Measurements from ENCODE around the gene JPH3.

JPH3 gene

DNA sequence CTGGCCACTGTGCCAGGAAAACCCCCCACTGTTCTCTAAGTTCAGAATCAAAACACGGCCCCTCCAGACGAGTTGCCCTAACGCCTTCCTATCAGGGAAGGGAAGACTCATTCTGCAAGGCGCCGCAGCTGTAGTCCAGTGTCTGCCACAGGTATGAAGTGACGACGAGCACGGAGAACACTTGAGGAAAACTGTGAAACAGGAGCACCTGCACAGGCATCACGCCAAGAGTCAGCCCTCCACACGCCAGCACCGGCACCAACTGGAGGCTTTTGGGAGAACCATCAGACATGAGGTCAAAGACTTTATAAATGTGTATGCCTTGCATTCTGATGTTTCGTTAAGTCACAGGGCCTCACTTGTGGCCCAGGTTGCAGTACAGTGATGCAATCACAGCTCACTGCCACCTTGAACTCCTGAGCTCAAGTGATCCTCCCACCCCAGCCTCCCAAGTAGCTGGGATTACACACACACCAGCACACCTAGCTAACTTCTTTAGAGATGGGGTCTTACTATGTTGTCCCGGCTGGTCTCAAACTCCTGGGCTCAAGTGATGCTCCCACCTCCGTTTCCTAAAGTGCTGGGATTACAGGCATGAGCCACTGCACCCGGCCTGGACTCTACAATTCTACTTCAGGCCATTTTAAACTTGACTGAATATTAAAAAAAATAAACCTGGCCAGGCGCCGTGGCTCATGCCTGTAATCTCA, 140.6 kb downstream of the JPH3 start:
- no peak for DNase-seq (ENCODE audit: extremely low spot score)
- TF ChIP-seq ELF4 (IDR thresholded peaks at IDR 0.05) (no peak), ZNF384 (IDR thresholded peaks at IDR 0.05) (no peak), SUZ12 (IDR thresholded peaks at IDR 0.05) (no peak), BHLHE40 (IDR thresholded peaks at IDR 0.05; ENCODE audit: borderline replicate concordance) (no peak), NFRKB (IDR thresholded peaks at IDR 0.05) (no peak), FOXM1 (IDR thresholded peaks at IDR 0.05; ENCODE audit: borderline replicate concordance) (no peak), FOXK2 (IDR thresholded peaks at IDR 0.05) (no peak), TARDBP (IDR thresholded peaks at IDR 0.05) (no peak)
- TF ChIP-seq, protein P1, sequence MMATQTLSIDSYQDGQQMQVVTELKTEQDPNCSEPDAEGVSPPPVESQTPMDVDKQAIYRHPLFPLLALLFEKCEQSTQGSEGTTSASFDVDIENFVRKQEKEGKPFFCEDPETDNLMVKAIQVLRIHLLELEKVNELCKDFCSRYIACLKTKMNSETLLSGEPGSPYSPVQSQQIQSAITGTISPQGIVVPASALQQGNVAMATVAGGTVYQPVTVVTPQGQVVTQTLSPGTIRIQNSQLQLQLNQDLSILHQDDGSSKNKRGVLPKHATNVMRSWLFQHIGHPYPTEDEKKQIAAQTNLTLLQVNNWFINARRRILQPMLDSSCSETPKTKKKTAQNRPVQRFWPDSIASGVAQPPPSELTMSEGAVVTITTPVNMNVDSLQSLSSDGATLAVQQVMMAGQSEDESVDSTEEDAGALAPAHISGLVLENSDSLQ (IDR thresholded peaks at IDR 0.05) = no peak
- POLR2A ChIA-PET = no interaction called here
- CTCF ChIA-PET = no interaction called here

DNA sequence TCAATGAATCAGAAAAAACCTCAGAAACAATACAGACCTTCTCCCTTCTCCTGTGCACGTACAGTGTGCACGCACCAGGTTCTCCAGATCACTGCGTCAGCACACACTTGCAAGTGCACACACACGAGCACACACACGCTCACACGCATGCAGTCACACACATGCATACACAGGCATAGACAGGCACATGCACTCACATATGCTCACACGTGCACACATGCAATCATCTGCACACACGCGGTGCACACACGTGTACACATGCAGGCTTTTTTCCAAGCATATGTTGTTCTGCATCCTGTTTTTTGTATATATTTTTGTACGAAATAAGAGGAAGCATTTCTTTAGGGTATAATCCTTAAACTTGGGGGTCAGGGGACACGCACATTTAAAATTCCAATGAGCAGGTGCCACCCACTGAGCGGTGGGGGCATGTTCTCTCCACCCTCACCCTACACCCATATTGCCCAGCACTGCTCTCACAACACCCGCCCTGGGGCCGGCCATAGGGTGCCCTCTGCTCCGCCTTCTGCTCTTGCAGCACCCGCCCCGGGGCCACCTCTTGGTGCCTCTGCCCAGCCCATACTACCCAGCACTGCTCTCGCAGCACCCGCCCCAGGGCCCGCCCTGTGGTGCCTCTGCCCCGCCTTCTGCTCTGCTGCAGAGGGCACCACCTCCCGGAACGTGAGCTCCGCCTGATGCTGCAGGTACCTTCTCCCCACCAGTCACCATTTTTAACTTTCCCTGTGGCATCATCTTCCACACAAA, 142.6 kb downstream of the JPH3 start:
- POLR2A ChIA-PET = no interaction called here
- no peak for DNase-seq (ENCODE audit: extremely low spot score)
- CTCF ChIA-PET = interaction anchor here (0.7 kb wide), 1 partner anchor 1340 kb away, joined by 3 read pairs; no protein-coding TSS in a partner anchor
- TF ChIP-seq FOXM1 (IDR thresholded peaks at IDR 0.05; ENCODE audit: borderline replicate concordance) (no peak), LEF1 (IDR thresholded peaks at IDR 0.05; ENCODE audit: borderline replicate concordance) (no peak), ZNF384 (IDR thresholded peaks at IDR 0.05) (no peak), TARDBP (IDR thresholded peaks at IDR 0.05) (no peak), SUZ12 (IDR thresholded peaks at IDR 0.05) (no peak), FOXK2 (IDR thresholded peaks at IDR 0.05) (no peak), BHLHE40 (IDR thresholded peaks at IDR 0.05; ENCODE audit: borderline replicate concordance) (no peak), CTBP1 (IDR thresholded peaks at IDR 0.05; ENCODE audit: borderline replicate concordance) (no peak), FOXA1 (IDR thresholded peaks at IDR 0.05) (no peak)
- TF ChIP-seq, protein P1 (IDR thresholded peaks at IDR 0.05) = no peak

DNA sequence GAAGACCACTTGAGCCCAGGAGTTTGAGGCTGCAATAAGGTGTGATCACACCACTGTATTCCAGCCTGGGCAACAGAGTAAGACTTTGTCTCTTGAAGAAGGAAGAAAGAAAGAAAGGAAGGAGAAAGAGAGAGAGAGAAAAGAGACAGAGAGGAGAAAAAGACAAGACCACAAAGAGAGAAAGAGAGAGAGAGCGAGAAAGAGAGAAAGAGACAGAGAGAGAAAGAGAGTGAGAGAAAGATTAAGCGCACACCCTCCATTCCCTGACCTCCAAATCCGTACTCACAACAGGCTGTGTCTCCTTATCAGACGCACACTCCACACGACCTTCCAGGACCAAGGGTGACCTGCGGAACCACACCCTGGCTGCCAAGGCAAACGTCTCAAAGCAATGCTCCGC, 143.9 kb downstream of the JPH3 start:
- DNase-seq (ENCODE audit: extremely low spot score) = no peak
- ChIA-PET POLR2A (no interaction called here), CTCF (no interaction called here)
- TF ChIP-seq NFRKB (IDR thresholded peaks at IDR 0.05) = no peak
- no peak for TF ChIP-seq TARDBP (IDR thresholded peaks at IDR 0.05)
- TF ChIP-seq L3MBTL2 (conservative IDR thresholded peaks at IDR 0.05) = no peak
- TF ChIP-seq CTBP1 (IDR thresholded peaks at IDR 0.05; ENCODE audit: borderline replicate concordance) = no peak
- no peak for TF ChIP-seq FOXA1 (IDR thresholded peaks at IDR 0.05)

Measured in HEK293T (cell line).